ENCODE results near the gene RACK1.

- TF ChIP-seq GTF2F1 (IDR thresholded peaks at IDR 0.05; ENCODE audit: borderline replicate concordance, low read depth, low read length) (no peak), POU5F1 (IDR thresholded peaks at IDR 0.05; ENCODE audit: low read depth, low read length) (no peak), CTCF (IDR thresholded peaks at IDR 0.05; ENCODE audit: control extremely low read depth in 1 of 3, insufficient read depth in 1 of 3, low read depth in 1 of 3, low read length in 3 of 3) (no peak), EZH2 (IDR thresholded peaks at IDR 0.05; ENCODE audit: low read depth, low read length, severe bottlenecking) (no peak), POLR2AphosphoS5 (IDR thresholded peaks at IDR 0.05; ENCODE audit: low read depth, low read length) (peak; percentile 93), KDM4A (IDR thresholded peaks at IDR 0.05; ENCODE audit: low read depth, low read length, severe bottlenecking) (peak; percentile 72), POLR2A (IDR thresholded peaks at IDR 0.05; ENCODE audit: control extremely low read depth in 1 of 2, low read depth in 2 of 2, low read length in 2 of 2) (peak; percentile 86 to 87), EP300 (IDR thresholded peaks at IDR 0.05; ENCODE audit: borderline replicate concordance in 1 of 2, low read depth in 2 of 2, low read length in 2 of 2) (no peak), GABPA (IDR thresholded peaks at IDR 0.05; ENCODE audit: borderline replicate concordance, insufficient read depth, low read length) (no peak)
These were observed 37.6 kb upstream of the RACK1 start for GRCh38 chr5:181281077-181281983.
